ENCODE measurements around the gene ALS2CL.

The ALS2CL gene

GRCh38 chr3:46722443-46722842, 29.0 kb upstream of the ALS2CL start:
- H3K4me3 ChIP-seq (replicated peaks; ENCODE audit: low read depth, low read length) = no peak overlapping the region
- TF ChIP-seq, protein P1, sequence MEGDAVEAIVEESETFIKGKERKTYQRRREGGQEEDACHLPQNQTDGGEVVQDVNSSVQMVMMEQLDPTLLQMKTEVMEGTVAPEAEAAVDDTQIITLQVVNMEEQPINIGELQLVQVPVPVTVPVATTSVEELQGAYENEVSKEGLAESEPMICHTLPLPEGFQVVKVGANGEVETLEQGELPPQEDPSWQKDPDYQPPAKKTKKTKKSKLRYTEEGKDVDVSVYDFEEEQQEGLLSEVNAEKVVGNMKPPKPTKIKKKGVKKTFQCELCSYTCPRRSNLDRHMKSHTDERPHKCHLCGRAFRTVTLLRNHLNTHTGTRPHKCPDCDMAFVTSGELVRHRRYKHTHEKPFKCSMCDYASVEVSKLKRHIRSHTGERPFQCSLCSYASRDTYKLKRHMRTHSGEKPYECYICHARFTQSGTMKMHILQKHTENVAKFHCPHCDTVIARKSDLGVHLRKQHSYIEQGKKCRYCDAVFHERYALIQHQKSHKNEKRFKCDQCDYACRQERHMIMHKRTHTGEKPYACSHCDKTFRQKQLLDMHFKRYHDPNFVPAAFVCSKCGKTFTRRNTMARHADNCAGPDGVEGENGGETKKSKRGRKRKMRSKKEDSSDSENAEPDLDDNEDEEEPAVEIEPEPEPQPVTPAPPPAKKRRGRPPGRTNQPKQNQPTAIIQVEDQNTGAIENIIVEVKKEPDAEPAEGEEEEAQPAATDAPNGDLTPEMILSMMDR (IDR thresholded peaks at IDR 0.05; ENCODE audit: low read length, missing control alignments) = no peak
- no peak for DNase-seq (ENCODE audit: low read depth)

DNA sequence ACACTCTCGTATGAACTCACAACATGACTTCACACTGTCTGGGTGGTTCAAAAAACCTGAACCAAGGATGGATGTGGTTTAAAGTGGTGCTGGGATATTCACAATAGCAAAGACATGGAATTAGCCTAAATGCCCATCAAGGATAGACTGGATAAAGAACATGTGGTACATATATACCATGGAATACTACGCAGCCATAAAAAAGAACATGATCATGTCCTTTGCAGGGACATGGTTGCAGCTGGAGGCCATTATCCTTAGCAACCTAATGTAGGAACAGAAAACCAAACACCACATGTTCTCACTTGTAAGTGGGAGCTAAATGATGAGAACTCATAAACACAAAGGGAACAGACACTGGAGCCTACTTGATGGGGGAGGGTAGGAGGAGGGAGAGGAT, 27.5 kb upstream of the ALS2CL start:
- no peak overlapping the region for H3K4me3 ChIP-seq (replicated peaks; ENCODE audit: low read depth, low read length)
- no peak for DNase-seq (ENCODE audit: low read depth)
- TF ChIP-seq, protein P1 (IDR thresholded peaks at IDR 0.05; ENCODE audit: low read length, missing control alignments) = no peak

DNA sequence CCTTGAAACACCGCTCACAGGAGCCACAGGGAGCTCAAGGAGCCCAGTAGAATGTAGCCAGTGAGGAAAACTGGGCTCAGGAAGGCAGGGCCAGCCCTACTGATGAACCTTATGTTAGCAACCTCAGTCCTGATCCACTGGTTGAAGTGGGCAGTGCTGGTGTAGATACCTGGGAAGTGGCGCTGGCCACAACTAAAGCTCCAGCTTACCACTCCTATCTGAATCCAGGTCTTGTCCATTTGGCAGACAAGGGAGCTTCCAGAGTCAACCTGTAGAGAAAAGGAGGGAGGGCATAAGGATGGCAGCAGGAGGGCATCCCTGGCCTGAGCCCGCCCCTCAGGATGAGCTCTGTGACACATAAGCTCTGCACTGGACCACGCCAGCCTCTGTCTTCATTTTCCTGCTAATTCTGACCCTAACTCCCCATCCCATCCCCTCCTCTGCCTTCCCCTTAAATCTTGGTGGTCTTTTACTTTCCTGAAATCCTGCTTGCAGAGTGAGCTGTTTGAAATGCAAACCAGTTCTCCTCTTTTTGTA, 26.3 kb upstream of the ALS2CL start:
- TF ChIP-seq, protein P1 (IDR thresholded peaks at IDR 0.05; ENCODE audit: low read length, missing control alignments) = no peak
- no peak overlapping the region for H3K4me3 ChIP-seq (replicated peaks; ENCODE audit: low read depth, low read length)
- DNase-seq (ENCODE audit: low read depth) = no peak

GRCh38 chr3:46719044-46719565, 25.6 kb upstream of the ALS2CL start:
- TF ChIP-seq, protein P1 (IDR thresholded peaks at IDR 0.05; ENCODE audit: low read length, missing control alignments) = no peak
- no peak overlapping the region for H3K4me3 ChIP-seq (replicated peaks; ENCODE audit: low read depth, low read length)
- no peak for DNase-seq (ENCODE audit: low read depth)

DNA sequence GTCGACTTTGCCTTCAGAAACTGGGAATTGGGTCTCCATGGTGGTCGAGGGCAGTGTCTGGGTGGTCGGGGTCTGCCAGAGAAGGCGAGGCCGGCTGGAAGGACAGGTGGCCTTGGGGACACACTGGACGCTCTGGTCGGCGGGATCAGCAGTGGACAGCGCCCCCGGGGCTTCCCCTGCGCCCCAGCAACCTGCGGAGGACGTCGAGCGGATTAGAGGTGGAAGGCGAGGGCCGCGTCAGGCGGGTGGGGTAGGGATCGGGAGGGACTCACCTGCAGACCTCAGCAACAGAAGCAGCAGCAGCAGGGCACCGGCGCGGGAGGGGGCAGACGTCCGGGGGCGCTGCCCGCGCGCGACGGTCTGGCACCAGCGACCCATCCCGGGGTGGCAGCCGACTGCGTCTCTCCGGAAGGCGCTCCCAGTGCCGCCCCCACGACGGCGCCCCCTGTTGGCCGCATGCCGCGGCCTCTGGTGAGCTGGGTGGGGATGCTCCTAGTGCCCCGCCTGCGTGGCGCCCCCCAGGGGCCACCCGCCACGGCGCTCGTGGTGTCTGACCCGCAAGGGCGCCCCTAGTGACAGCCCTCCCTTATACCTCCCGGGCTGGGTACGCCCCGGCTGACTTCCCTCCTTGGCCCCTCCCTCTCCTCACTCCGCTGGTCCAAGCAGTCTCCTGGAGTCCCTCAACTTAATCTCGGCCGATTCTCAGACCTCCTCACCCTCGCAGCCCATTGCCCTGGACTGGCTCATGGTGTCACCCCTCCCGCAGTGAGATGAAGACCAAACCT, 24.2 kb upstream of the ALS2CL start, which contains the start of gene PRSS50:
TSS of gene PRSS50 (minus strand) at position 423 of the 785 bp plus-strand sequence. CDS start at position 378, 45 bp downstream.
- TF ChIP-seq, protein P1 (IDR thresholded peaks at IDR 0.05; ENCODE audit: low read length, missing control alignments) = no peak
- DNase-seq (ENCODE audit: low read depth) = no peak
- H3K4me3 ChIP-seq (replicated peaks; ENCODE audit: low read depth, low read length) = no peak within 1 kb of the TSS

- no peak overlapping the region for H3K4me3 ChIP-seq (replicated peaks; ENCODE audit: low read depth, low read length)
- TF ChIP-seq, protein P1 (IDR thresholded peaks at IDR 0.05; ENCODE audit: low read length, missing control alignments) = no peak
- DNase-seq (ENCODE audit: low read depth) = no peak
Measured at GRCh38 chr3:46716461-46717441, 23.3 kb upstream of the ALS2CL start.
